SU-DHL-6 (cell line): Measurements from ENCODE around the gene BLNK.

Experiments
- EZH2phosphoT487 ChIP-seq: fragments of 200-600 bp; sonication (generic), shearing (Covaris generic); conservative IDR thresholded peaks from 2 replicates; pipeline ENCODE4 v1.6.1; 2018; ENCODE audit warnings: mild to moderate bottlenecking, antibody characterized with exemption, low read length, moderate library complexity, mixed read lengths
- TF ChIP-seq, protein P1 (sequence below): fragments of 200-600 bp; sonication (generic); IDR thresholded peaks from one replicate; pipeline ENCODE4 v1.5.1; 2017; ENCODE audit warnings: antibody characterized with exemption, mild to moderate bottlenecking, low read length, moderate library complexity; ENCODE audit not compliant: insufficient read depth, poor library complexity, severe bottlenecking

DNA sequence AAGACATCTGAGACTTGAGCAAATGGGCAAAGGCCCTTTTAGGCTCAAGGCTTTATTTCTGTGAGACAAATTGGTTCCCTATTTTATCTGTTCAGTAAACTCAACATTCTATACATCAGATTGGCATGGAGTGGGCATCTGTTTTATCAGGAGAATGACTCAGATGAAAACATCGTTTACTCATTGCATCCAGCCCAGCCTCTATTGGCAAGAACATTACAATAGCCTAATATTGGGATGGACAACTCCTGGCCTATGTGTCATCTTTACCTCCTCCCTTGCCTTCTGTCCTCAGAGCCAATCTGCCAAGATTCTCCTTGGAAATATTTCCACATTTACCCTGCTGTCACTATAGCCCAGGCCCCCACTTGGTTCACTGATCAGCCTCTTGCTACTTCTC lies 5.5 kb upstream of the BLNK start:
- TF ChIP-seq, protein P1, sequence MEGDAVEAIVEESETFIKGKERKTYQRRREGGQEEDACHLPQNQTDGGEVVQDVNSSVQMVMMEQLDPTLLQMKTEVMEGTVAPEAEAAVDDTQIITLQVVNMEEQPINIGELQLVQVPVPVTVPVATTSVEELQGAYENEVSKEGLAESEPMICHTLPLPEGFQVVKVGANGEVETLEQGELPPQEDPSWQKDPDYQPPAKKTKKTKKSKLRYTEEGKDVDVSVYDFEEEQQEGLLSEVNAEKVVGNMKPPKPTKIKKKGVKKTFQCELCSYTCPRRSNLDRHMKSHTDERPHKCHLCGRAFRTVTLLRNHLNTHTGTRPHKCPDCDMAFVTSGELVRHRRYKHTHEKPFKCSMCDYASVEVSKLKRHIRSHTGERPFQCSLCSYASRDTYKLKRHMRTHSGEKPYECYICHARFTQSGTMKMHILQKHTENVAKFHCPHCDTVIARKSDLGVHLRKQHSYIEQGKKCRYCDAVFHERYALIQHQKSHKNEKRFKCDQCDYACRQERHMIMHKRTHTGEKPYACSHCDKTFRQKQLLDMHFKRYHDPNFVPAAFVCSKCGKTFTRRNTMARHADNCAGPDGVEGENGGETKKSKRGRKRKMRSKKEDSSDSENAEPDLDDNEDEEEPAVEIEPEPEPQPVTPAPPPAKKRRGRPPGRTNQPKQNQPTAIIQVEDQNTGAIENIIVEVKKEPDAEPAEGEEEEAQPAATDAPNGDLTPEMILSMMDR: no peak
- TF ChIP-seq EZH2phosphoT487: no peak
